ENCODE measurements around the gene AMOTL2.

DNA sequence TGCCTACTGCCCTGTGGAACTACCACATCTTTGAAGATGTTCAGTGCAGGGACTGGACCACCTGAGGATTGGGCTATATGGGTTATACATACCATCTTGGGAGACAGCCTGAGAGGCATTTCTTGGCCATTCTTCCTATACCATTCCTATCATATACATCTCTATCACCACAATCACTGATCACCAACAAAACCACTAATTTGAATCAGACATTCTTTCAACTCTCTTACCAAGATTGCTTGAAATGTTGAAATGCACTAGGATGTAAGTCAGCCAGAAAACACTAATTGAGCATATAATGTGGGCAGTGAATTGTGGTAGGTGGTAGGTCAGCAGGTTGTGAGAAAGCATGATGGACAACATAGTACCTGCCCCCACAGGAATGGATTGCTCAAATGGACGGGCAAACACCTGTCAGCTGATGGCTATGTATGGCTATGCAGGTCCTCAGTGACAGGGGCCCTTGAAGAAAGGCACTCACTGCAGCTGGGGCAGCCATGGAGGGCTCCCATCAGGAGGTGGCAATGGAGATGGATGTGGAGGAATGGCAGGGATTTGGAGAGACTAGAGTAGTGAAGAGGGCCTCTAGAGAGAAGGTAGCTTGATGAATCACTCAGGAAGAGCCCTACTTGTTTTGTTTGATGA is 49.1 kb downstream of the AMOTL2 start:
- TF ChIP-seq, protein P1, sequence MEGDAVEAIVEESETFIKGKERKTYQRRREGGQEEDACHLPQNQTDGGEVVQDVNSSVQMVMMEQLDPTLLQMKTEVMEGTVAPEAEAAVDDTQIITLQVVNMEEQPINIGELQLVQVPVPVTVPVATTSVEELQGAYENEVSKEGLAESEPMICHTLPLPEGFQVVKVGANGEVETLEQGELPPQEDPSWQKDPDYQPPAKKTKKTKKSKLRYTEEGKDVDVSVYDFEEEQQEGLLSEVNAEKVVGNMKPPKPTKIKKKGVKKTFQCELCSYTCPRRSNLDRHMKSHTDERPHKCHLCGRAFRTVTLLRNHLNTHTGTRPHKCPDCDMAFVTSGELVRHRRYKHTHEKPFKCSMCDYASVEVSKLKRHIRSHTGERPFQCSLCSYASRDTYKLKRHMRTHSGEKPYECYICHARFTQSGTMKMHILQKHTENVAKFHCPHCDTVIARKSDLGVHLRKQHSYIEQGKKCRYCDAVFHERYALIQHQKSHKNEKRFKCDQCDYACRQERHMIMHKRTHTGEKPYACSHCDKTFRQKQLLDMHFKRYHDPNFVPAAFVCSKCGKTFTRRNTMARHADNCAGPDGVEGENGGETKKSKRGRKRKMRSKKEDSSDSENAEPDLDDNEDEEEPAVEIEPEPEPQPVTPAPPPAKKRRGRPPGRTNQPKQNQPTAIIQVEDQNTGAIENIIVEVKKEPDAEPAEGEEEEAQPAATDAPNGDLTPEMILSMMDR (IDR thresholded peaks at IDR 0.05; ENCODE audit: low read depth, low read length, missing input control): no peak
- TF ChIP-seq, protein P2, sequence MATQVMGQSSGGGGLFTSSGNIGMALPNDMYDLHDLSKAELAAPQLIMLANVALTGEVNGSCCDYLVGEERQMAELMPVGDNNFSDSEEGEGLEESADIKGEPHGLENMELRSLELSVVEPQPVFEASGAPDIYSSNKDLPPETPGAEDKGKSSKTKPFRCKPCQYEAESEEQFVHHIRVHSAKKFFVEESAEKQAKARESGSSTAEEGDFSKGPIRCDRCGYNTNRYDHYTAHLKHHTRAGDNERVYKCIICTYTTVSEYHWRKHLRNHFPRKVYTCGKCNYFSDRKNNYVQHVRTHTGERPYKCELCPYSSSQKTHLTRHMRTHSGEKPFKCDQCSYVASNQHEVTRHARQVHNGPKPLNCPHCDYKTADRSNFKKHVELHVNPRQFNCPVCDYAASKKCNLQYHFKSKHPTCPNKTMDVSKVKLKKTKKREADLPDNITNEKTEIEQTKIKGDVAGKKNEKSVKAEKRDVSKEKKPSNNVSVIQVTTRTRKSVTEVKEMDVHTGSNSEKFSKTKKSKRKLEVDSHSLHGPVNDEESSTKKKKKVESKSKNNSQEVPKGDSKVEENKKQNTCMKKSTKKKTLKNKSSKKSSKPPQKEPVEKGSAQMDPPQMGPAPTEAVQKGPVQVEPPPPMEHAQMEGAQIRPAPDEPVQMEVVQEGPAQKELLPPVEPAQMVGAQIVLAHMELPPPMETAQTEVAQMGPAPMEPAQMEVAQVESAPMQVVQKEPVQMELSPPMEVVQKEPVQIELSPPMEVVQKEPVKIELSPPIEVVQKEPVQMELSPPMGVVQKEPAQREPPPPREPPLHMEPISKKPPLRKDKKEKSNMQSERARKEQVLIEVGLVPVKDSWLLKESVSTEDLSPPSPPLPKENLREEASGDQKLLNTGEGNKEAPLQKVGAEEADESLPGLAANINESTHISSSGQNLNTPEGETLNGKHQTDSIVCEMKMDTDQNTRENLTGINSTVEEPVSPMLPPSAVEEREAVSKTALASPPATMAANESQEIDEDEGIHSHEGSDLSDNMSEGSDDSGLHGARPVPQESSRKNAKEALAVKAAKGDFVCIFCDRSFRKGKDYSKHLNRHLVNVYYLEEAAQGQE (IDR thresholded peaks at IDR 0.05): no peak
- no peak for TF ChIP-seq YY1 (IDR thresholded peaks at IDR 0.05)
- TF ChIP-seq, protein P3, sequence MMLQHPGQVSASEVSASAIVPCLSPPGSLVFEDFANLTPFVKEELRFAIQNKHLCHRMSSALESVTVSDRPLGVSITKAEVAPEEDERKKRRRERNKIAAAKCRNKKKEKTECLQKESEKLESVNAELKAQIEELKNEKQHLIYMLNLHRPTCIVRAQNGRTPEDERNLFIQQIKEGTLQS (IDR thresholded peaks at IDR 0.05): no peak
- no peak for TF ChIP-seq TAF1 (conservative IDR thresholded peaks at IDR 0.05)
